ENCODE results near the gene NCOA4. TPM values are rescaled to one million over a fixed set of nuclear protein-coding genes. Genes with fewer than 3 reads are reported as not detected.
"Not testable (repeated sequence)": the region's sequence is repeated elsewhere in the genome, so short reads cannot be mapped to it uniquely, and the experiment has no call there.

NCOA4 gene
- total RNA-seq, 1 donor from 2014 or later: 146 TPM

DNA sequence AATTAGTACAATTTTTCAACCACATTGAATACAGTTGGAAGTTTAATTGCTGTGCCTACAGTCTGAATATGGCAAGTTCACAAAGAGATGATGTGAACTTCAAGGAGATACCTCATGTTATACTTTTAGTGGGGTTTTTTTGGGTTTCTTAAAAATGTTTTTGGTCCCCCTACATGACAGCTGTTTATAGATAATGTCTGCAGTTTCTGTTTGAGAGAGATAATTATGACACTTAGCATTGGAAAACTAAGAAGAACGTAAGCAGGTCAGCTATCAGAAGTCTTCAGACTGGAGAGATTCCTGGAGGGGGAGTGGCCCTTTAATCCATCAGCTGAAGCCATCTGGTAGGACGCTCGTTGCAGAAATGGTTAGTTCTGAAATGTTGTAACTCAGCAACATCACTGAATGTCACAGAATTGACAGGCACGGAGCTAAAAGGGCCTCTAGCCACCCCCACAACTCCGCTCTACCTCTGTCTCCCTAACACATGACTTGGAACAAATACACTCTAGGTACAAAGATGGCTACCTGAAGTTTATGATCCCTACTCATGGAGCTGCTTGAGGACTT is 29.2 kb downstream of the NCOA4 start:
- no peak for ATAC-seq
- no peak for DNase-seq (ENCODE audit: low spot score)
- intact Hi-C loops (cut with DNase I): no loop called here

DNA sequence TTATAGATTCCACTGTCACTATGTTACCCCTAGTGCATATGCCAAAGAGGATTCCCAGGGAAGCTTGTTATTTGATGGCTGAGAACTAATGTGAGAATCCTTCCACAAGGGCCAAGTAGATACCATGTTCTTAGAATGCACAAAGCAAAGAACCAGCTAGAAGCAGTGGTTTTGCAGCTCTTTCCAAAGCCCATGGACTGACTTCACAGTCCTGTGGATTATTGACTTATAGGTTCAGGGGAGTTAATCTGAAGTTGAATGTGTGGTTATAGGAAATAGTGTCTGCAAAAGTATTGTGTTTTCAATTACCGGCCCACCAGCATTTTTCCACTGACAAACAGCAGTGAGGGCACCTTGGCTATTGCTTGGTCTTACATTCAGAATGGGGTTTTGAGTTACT is 29.9 kb downstream of the NCOA4 start:
- no peak for ATAC-seq
- intact Hi-C loops (cut with DNase I): no loop called here
- no peak for DNase-seq (ENCODE audit: low spot score)

DNA sequence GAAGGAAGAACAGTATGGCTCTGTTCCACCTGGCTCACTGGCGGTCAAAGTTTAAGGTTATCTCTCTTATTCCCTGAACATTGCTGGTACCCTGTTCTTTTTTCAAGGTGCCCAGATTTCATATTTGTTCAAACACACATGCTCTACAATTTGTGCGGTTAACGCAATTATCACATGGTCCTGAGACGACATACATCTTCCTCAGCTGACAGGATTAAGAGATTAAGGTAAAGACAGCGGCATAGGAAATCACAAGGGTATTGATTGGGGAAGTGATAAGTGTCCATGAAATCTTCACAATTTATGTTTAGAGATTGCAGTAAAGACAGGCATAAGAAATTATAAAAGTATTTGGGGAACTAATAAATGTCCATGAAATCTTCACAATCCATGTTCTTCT is 30.5 kb downstream of the NCOA4 start:
- ATAC-seq; intact Hi-C loops (cut with DNase I); DNase-seq (ENCODE audit: low spot score): not testable (repeated sequence)

DNA sequence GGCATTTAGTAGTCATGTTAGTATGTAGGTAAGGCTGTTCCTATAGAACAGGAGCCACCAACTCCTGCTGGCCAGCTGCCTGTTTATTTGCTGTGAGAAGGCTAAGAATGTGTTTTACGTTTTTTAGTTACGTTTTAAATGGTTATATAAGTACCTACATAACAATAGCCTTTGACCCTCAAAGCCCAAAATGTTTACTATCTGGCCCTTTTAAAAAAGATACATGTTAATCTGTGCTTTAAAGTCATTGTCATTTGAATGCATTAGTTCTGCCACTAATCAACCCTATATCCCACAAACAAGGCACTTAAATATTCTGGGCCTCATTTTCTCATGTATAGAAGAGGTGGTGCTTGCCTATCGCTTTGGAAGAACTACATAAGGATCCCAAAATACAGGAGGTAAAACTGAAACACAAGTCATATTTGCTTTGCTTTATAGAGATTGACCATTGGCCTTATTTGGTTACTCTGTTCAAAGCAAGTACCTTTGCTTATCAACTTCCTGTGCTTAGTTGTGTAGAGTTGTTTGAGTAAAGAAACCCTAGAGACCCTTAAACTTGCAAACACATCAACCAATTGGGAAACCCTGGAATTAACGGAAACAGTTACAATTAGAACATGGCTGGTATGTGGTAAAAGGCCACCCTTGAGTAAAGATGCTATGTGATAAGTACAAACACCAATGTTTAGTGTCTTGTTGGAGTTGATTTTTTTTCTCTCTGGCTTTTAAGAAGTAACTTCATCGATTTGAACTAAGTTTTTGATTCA is 32.2 kb downstream of the NCOA4 start:
- DNase-seq (ENCODE audit: low spot score) (no peak), ATAC-seq (no peak)
- intact Hi-C loops (cut with DNase I): no loop called here

DNA sequence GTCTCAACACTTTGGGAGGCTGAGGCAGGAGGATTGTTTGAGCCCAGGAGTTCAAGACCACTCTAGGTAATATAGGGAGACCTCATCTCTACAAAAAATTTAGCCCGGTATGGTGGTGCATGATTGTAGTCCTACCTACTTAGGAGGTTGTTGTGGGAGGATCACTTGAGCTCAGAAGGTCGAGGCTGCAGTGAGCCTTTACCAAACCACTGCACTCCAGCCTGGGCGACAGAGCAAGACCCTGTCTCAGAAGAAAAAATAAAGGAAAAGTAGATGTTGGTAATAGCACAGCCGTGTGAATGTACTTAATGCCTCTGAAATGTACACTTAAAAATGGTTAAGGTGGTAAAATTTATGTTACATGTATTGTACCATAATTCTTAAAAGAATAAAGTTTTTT is 32.9 kb downstream of the NCOA4 start:
- intact Hi-C loops (cut with DNase I): no loop called here
- ATAC-seq (no peak), DNase-seq (ENCODE audit: low spot score) (no peak)

DNA sequence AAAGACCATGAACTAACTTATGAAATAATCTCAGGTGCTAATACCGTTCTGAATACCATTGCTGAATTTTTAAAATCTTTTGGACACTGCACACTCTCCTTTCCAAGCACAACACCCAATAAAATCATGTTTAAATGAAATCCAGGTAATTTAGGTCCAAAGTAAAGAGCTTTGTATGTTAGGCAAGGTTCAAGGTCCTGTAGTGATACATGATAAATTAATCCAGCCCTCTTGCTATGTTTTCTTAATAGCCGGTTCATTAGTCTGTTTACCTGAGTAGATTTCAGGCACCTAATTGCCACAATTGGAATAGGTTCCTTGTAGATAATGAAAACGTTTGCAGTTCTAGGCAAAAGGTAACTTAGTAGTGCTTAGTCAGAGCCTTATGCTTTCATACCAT is 44.8 kb downstream of the NCOA4 start:
- DNase-seq (ENCODE audit: low spot score); ATAC-seq; intact Hi-C loops (cut with DNase I): not testable (repeated sequence)

DNA sequence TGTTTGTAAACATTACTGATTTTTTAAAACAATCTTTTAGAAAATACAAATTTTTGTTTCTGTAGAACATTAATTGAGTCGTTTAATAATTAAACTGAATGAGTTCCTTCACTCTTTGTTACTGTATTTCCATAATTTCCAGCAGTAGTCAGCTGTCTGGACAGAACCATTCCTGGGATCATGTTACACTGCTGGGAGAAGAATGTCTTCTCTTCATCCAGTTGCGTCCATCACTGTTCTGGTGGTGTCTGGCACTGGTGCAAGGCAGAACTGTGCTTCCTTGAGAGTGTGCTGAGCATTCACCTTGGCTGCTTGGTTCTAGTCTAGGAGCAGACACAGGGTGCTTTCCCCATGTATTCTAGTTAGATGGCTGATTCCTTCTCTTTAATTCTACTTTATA is 46.0 kb downstream of the NCOA4 start:
- DNase-seq (ENCODE audit: low spot score); ATAC-seq; intact Hi-C loops (cut with DNase I): not testable (repeated sequence)

DNA sequence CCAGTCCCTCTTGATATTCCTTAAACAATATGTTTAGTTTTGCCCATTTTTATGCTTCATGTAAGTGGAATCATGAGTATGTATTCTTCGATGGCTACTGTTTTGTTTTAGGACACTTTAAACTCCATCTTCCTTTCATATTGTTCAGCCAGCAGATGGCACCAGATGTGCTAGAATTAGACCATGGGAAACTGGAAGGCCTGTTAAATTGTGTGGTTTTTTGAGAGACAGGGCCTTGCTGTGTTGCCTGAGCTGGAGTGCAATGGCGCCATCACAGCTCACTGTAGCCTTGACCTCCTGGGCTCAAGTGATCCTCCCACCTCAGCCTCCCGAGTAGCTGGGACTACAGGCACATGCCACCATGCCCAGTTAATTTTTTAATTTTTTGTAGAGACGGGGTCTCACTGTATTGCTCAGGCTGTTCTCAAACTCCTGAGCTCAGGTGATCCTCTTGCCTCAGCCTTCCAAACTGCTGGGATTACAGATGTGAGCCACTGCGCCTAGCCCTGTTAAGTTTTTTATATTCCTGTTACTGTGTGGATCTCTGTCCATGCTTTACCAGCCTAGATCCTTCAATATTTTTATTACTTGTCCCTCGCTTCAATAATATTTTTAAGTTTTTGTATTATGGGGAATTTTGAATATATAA is 46.8 kb downstream of the NCOA4 start:
- intact Hi-C loops (cut with DNase I); DNase-seq (ENCODE audit: low spot score): not testable (repeated sequence)
- peak; percentile 62 for ATAC-seq

DNA sequence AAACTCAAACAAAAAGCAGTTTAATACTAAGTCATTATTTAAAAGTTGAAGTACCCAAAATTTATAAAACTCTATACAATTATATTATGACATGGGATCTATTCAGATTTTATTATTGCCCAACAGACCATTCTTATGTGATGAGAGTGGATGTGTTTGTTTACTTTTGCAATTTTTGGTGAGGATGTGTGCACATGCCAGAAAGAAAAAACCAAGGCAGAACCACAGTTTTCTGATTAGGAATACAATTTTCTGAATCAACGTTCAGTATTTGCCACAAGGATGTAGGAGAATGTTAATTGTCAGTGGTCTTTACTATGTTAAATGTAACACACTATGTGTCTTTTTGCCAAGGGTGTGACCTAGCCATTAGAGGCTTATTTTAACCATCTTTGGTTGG is 49.1 kb downstream of the NCOA4 start:
- DNase-seq (ENCODE audit: low spot score); ATAC-seq: not testable (repeated sequence)

DNA sequence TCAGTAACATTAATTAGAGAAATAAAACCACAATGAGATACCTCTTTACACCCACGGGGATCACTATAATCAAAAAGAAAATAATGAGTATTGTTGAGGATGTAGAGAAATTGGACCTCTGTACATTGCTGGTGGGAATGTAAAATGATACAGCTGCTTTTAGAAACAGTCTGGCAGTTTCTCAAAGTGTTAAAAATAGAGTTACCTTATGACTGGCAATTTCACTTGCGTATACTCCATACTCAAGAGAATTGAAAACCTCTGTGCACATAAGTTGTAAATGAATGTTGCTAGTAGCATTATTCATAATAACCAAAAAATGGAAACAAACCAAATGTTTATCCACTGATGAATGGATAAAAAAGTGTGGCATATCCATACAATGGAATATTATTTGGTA is 51.9 kb downstream of the NCOA4 start:
- DNase-seq (ENCODE audit: low spot score); ATAC-seq; intact Hi-C loops (cut with DNase I): not testable (repeated sequence)

More for the DNA sequence above, 49.1 kb downstream of the NCOA4 start:
- intact Hi-C loops (cut with DNase I): not testable (repeated sequence)

DNA sequence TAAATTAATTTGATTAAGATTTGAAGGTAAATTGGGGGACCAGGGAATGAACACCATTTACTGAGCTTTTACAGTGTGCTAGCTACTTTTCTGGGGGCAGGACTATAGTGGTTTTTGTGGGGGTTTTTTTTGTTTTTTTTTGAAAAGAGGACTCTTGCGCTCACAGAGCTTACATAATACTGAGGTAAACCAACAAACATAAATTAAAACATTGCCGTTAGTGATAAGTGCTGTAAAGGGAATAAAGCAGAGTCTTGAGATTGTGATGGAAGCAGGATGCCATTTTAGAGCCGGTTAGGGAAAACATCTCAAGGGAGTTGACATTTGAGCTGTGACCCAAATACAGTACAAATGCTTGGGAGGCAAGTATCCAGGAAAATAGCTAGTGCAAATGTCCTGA is 56.4 kb downstream of the NCOA4 start:
- ATAC-seq; DNase-seq (ENCODE audit: low spot score); intact Hi-C loops (cut with DNase I): not testable (repeated sequence)

DNA sequence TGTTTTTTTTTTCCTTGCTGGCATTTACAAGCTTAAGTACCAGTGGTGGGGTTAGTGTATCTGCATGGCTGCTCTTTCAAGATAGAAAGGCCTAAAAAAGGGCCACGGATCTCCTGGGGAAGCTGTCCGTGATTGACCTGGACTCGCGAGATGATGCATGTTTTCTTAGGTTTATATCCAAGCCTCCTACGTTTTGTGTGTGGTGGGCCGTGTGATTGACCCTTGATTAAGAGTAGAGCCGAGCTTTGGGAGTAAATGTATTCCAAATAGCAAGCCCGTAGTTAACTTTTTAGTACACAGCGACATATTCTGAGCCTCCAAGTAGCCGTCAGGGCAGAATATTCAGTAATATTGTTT is 57.6 kb downstream of the NCOA4 start:
- intact Hi-C loops (cut with DNase I); DNase-seq (ENCODE audit: low spot score): not testable (repeated sequence)
- peak; percentile 27 for ATAC-seq

DNA sequence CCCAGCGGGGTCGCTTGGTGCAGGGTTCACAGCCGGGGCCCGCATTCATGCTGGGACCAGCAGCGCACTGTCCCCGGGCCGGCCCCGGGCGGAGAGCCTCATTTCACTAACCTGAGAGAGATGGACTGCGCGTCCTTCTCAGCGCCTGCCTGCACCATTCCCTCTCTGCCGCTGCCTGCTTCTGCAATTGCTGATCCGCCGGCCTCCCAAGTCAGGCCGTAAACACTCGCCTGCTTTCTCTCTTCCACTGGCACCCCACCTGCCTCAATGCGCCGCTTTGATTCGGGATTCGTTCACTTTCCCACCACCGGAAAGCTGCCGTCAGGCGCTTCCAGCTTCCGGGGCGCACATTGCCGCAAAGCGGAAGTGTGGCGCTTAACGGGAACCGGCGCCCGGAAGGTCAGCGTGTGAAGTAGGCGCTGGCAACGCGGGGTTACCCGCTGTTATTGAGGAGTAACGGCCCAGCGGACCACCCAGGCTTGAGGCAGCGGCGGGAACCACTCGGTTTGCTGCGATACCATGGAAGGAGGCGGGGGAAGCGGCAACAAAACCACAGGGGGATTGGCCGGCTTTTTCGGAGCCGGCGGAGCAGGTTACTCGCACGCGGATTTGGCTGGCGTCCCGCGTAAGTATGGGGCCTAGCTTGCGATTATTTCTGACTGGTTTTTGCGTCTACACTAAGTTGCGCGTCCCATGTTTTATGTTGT is 58.2 kb downstream of the NCOA4 start, which contains the start of gene TIMM23:
TIMM23 (plus strand) TSS at position 384 of the 707 bp plus-strand sequence; CDS start at position 520, 136 bp downstream.
- peak; percentile 98 for ATAC-seq
- DNase-seq (ENCODE audit: low spot score): peak; percentile 89
- intact Hi-C loops (cut with DNase I): not testable (repeated sequence)

DNA sequence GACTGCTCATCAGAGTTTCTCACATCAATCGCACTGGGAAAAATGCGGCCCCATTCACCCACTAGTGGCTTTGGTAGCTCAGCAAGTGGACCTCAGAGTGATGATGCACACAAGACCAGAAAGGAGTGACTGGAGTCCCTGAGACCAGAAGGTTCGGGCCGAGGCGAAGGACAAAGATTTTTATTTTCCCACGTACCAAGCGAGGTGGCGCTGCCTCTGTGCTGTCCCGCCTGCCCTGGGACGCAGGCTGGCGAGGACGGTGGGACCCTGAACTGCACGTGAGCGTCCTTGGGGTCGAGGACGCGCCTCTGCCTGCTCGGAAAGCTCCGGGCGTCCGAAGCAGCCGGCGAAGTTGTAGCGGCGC is 58.7 kb downstream of the NCOA4 start:
- intact Hi-C loops (cut with DNase I); DNase-seq (ENCODE audit: low spot score); ATAC-seq: not testable (repeated sequence)

DNA sequence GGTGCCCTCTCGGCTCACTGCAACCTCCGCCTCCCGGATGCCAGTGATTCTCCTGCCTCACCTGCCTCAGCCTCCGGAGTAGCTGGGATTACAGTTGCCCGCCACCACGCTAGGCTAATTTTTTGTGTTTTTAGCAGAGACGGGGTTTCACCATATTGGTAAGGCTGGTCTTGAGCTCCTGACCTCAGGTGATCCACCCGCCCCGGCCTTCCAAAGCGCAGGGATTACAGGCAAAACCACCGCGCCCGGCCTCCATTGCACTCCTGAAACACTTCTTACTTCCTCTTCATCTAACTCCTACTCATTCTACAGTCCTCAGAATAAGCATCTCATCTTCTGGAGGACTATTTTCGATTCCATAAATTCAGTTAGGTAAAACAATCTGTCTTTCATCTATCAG is 59.4 kb downstream of the NCOA4 start:
- intact Hi-C loops (cut with DNase I); ATAC-seq: not testable (repeated sequence)
- DNase-seq (ENCODE audit: low spot score): peak; percentile 55

DNA sequence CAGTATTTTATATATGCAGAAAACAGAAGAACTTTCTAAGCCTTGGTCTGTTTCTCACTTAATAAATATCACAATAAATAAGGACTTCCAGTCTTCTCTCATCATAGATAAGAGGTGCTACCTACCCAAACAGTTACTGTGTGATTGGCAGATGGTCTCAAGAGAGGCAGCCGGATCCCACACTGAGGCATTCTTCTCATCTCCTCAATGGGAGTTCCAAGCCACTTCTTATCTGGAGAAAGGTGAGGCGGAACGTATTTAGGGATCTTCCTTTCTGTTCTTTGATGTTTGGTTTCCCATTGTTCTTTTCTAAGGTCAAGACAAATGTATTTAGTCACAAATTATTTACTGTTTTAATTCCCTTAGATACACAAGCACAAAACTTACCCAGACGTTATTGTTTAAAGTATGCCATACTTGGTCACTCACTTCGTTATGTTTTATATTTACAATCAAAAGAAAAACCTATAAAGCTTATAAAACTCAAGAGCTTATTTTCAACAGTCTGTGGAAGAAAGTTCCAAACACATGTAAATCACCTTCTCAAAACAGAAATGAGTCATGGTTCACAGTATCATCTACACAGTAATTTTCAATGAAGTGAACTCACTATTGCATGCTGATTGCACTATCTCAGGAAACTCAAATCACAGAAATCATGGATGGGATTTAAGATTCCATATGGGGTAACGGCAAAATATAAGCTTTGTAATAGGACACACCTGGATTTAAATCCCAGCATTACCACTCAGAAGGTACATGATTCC is 67.6 kb downstream of the NCOA4 start:
- intact Hi-C loops (cut with DNase I); ATAC-seq; DNase-seq (ENCODE audit: low spot score): not testable (repeated sequence)

DNA sequence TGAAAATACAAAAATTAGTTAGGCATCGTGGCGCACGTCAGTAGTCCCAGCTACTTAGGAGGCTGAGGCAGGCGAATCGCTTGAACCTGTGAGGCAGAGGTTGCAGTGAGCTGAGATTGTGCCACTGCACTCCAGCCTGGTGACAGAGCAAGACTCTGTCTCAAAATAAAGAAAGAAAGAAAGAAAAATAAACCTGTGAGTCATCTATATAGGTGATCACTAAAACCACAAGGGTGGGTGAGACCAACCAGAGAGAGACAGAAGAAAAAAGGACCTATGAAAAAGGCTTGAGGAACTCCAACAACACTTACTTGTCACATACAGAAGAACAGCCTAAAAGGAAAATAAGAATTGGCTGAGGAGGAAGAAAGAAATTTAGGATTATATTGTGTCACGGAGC is 72.5 kb downstream of the NCOA4 start:
- intact Hi-C loops (cut with DNase I); ATAC-seq; DNase-seq (ENCODE audit: low spot score): not testable (repeated sequence)

DNA sequence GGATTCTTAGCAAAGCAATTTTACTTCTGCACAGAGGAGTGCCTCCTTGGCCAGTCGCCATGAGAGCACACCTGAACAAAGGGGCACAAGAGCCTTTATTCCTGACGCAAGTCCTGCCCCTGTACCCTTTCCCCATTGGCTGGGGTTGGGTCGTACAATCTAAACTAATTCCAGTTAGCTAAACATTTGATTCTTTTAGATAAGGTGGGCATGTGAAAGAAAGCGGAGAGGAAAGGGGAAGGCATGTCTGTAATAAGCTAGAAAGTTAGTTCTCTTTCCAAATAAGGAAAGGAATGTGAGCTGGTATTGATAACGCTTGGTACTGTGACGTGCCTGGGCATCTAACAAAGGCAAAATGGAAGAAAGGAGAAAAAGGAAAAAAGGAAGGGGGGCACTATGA is 73.8 kb downstream of the NCOA4 start:
- DNase-seq (ENCODE audit: low spot score); ATAC-seq; intact Hi-C loops (cut with DNase I): not testable (repeated sequence)
